ENCODE data around the gene GPR132.

The GPR132 gene

DNA sequence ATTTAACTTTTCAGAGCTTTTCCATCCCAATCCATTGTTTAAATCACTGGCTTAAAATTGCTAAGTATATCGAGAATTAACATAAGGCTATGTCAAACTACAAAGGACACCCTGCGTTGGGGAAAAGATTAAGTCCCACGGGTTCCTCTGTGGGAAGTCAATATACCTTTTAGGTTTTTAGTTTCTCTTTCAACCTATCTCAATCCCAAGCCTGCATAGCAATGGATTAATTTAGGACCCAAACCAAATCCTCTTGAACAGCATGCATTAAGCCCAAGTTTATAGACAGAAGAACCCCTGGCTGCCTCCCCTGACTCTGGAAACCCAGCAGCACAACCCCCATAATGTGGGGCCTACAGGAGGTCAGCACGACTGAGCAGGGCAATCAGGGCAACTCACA, 50.6 kb downstream of the GPR132 start:
- DNase-seq (ENCODE audit: low spot score), result no peak
- TF ChIP-seq CTCF (IDR thresholded peaks at IDR 0.05; ENCODE audit: borderline replicate concordance, control extremely low read depth, extremely low read depth, insufficient read depth, missing control alignments), result no peak
- in situ Hi-C loops (cut with MboI; ENCODE audit: low sequenced_read_pairs, unreplicated experiment), result no loop called here

DNA sequence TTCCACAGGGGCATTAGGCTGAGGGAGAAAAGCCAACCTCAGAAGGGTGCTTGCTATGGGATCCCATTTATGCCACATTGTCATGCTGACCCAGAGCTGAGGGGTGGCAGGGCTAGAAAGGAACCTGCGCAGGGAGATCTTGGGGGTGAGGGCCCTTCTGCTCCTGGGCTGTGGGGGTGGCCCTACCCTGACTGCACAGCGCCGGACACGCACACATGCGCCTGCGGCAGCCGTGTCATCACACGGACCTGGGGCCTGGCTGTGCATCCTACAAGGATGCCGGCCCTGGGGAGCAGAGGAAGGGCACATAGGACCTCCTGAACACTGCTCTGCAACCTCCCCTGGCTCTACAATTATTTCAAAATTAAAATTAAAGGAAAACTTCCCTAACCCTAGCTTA, 51.2 kb downstream of the GPR132 start:
- DNase-seq (ENCODE audit: low spot score), result no peak
- in situ Hi-C loops (cut with MboI; ENCODE audit: low sequenced_read_pairs, unreplicated experiment), result no loop called here
- no peak for TF ChIP-seq CTCF (IDR thresholded peaks at IDR 0.05; ENCODE audit: borderline replicate concordance, control extremely low read depth, extremely low read depth, insufficient read depth, missing control alignments)

DNA sequence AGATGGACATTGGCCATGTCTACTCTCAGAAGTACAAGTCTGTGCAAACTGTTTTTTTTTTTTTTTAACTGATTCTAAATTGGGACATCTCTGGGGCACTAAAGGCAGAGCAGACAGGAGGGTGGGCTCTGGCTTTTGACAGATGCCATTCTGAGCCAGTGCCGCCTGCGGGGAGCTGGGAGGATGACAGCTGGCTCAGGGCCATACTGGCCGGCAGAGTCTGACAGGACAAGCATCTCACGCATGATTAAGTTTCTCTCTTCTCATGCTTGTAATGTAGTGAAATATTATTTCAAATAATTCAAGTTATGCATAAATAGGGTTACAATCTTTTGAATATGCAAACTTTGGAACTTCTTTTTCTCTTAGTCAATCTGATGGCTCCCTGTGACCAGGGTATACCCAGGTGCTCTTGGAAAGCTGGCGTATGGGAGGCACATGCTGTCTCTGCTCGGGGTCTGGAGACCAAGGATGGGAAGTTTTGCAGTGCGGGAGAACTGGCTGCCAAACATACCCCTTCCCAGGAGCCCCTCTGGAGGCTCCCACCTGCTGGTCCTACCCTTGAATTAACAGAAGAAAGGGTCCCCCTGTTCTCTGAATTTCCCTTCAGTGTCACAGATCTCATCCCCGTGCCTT, 52.0 kb downstream of the GPR132 start:
- no peak for TF ChIP-seq CTCF (IDR thresholded peaks at IDR 0.05; ENCODE audit: borderline replicate concordance, control extremely low read depth, extremely low read depth, insufficient read depth, missing control alignments)
- in situ Hi-C loops (cut with MboI; ENCODE audit: low sequenced_read_pairs, unreplicated experiment), result no loop called here
- no peak for DNase-seq (ENCODE audit: low spot score)

- no peak for TF ChIP-seq CTCF (IDR thresholded peaks at IDR 0.05; ENCODE audit: borderline replicate concordance, control extremely low read depth, extremely low read depth, insufficient read depth, missing control alignments)
- in situ Hi-C loops (cut with MboI; ENCODE audit: low sequenced_read_pairs, unreplicated experiment), result no loop called here
- DNase-seq (ENCODE audit: low spot score), result no peak
These were observed 52.9 kb downstream of the GPR132 start for GRCh38 chr14:105012171-105012985.

DNA sequence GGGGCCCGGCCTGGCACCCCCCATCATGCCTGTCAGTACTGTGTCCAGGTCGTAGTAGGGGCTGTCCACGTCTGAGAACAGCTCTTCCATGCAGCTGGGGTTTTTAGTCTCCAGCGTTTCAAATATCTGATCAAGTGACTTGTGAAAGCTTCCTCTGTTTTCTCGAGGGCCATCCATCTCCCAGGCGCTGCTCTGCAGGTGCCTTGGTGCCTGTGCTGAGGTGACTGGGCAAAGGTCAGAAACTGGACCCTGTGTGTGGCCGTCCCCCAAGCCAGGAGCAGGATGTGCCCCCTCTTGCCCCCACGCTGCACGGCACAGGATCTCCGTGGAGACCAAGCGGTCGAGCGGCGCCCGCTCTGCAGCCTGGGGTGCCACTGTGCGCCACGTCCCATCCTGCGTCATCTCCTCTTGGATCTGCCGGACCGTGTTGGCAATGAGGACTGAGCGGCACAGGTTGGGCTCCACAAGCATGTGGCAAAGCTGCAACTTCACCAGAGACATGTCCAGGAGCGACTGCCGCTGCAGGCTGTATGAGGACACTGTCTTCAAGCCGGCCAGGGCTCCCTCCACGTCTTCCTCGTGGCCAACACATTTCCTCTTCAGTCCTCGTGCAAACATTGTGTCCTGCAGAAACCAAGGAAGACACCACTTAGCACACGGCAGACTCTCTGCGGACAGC, 53.8 kb downstream of the GPR132 start:
- in situ Hi-C loops (cut with MboI; ENCODE audit: low sequenced_read_pairs, unreplicated experiment), result no loop called here
- no peak for TF ChIP-seq CTCF (IDR thresholded peaks at IDR 0.05; ENCODE audit: borderline replicate concordance, control extremely low read depth, extremely low read depth, insufficient read depth, missing control alignments)
- no peak for DNase-seq (ENCODE audit: low spot score)

GRCh38 chr14:105010891-105011291, 54.3 kb downstream of the GPR132 start:
- no peak for TF ChIP-seq CTCF (IDR thresholded peaks at IDR 0.05; ENCODE audit: borderline replicate concordance, control extremely low read depth, extremely low read depth, insufficient read depth, missing control alignments)
- no peak for DNase-seq (ENCODE audit: low spot score)
- in situ Hi-C loops (cut with MboI; ENCODE audit: low sequenced_read_pairs, unreplicated experiment), result no loop called here

Data from GM13976 (cell line).